K562 treated with DMSO at 1 percent for 24 hours (cell line): ENCODE measurements around the gene CDC14B. TPM values are rescaled to one million over a fixed set of nuclear protein-coding genes. Genes with fewer than 3 reads are reported as not detected.

Source experiments
- total RNA-seq: library from RNA; unstranded; fragments of 300-600 nt; gene quantifications from 2 replicates; pipeline ENCODE4 v1.2.3, GENCODE V29; 2022; ENCODE audit warnings: low read depth; ENCODE audit not compliant: insufficient read depth

The CDC14B gene
- total RNA-seq = 4.0 and 5.9 TPM in 2 replicates

GRCh38 chr9:96619491-96620180 lies at the start of gene CDC14B:
Gene CDC14B, minus strand, starts transcription at chr9:96619843. Its CDS starts 465 bp downstream, at chr9:96619378.

DNA sequence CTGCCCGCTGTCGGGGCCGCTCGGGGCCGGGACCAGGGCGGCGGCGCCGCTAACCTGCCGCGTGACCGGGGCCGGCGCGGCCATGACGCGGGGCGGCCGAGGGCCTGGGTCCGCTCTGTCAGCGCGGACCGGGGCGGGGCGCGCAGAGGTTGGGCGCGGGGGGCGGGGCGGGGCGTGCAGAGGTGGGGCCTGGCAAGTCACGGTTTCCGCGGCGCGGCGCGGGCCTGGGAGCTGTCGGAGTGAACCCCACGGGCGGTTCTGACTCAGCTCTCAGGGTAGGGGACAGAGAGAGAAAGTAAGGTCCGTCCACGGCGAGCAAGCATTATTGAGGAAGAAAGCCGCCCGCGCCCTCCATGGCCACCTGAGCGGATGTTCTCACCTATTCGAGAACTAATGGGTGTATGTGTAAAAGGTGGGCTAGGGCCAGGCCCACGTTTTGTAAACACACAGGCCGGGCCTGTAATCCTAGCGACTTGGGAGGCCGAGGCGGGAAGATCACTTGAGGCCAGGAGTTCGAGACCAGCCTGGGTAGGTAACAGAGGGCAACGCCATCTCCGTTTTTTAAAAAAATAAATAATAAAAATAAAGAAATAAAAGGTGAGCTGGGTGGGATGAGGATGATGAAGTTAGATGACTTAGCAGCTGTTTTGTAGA lies 35.7 kb upstream of the CDC14B start, which contains the start of gene PRXL2C:
TSS of gene PRXL2C (minus strand) at position 120 of the 654 bp plus-strand sequence. CDS start at position 84, 36 bp downstream.

Other genes with a start within 250 kb of the CDC14B start
- 26.8 and 28.6 TPM in 2 replicates for gene SLC35D2, start 236.1 kb downstream of the CDC14B start, total RNA-seq
- gene ZNF367, start 201.5 kb downstream of the CDC14B start, total RNA-seq = 7.8 and 8.1 TPM in 2 replicates
- 6.0 and 8.4 TPM in 2 replicates for gene HABP4, start 169.7 kb downstream of the CDC14B start, total RNA-seq
- 3.0 and 4.8 TPM in 2 replicates for gene PRXL2C, start 35.5 kb upstream of the CDC14B start, total RNA-seq
- 5.8 and 6.9 TPM in 2 replicates for gene ZNF510, start 158.2 kb upstream of the CDC14B start, total RNA-seq
- 1.00 and 3.5 TPM in 2 replicates for gene ZNF782, start 234.7 kb upstream of the CDC14B start, total RNA-seq